GM03348 (cell line): Measurements from ENCODE around the gene SMAP2.
"Not testable (repeated sequence)": the region's sequence is repeated elsewhere in the genome, so short reads cannot be mapped to it uniquely, and the experiment has no call there.

Source experiments
- DNase-seq: peaks from one replicate; pipeline ENCODE4 v3.0.0; 2012; ENCODE audit warnings: low spot score

The SMAP2 gene

GRCh38 chr1:40372658-40373322 is 737 bp upstream of the SMAP2 start:
- DNase-seq = no peak

GRCh38 chr1:40377512-40377911 is 4.0 kb downstream of the SMAP2 start:
- no peak for DNase-seq

GRCh38 chr1:40379785-40380452 is 6.4 kb downstream of the SMAP2 start:
- peak; percentile 74 for DNase-seq

GRCh38 chr1:40380817-40381216 is 7.3 kb downstream of the SMAP2 start:
- no peak for DNase-seq

DNA sequence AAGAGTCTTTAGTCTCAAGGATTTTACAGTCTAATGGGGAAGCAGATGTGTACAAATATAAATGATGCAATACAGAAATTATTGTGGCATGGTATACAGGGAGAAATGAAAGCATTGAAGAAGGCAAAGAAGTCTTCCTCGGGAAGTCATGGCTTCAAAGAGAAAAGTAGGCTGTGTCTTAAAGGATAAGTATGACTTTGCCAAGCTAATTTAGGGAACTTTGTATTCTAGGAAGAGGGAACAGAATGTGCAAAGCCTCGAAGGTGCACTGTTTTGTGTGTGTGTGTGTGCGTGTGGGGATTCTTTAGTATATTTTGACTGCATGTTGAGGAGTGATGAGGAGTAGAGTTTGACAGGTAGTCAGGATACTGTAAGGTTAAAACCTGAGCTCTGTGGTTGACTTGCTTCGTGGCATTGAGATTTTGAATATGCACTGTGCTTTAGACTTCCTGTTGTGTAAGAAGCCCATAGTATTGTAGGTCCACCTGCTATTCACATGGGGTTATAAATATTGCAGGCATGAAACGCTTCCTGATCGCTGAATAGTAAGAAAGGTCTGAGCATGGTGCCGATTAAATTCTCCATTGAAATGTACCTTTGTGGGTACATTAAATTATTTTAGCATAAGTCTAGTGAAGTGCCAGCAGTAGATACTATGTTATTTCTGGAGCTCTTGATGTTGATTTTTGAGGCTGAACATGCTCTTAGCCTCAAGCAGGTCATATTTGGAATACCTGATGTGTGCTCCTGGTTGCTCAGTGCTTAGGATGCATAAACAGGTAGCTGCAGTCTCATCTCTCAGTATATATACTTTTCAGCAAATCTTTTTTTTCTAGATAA is 8.0 kb downstream of the SMAP2 start:
- DNase-seq = no peak

GRCh38 chr1:40382108-40382460 is 8.6 kb downstream of the SMAP2 start:
- no peak for DNase-seq

DNA sequence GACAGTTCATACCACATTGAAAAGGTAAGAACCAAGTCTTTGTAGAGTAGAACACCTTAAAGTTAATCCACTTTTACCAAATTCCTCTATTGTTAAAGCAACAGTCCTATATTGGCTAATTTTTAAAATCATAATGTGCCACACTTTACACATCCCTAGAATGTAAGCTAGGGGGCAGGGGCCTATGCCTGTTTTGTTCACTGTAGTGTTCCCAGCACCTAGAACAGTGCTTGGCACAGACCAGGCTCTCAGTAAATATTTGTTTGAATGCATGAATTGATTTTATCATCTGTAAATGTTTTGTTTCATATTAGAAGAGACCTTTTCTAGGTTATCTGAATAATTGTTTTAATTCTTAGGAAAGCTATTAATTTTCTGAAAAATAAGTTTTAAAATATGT is 9.1 kb downstream of the SMAP2 start:
- DNase-seq = no peak

- DNase-seq = no peak
Measured at GRCh38 chr1:40383095-40383487, 9.6 kb downstream of the SMAP2 start.

DNA sequence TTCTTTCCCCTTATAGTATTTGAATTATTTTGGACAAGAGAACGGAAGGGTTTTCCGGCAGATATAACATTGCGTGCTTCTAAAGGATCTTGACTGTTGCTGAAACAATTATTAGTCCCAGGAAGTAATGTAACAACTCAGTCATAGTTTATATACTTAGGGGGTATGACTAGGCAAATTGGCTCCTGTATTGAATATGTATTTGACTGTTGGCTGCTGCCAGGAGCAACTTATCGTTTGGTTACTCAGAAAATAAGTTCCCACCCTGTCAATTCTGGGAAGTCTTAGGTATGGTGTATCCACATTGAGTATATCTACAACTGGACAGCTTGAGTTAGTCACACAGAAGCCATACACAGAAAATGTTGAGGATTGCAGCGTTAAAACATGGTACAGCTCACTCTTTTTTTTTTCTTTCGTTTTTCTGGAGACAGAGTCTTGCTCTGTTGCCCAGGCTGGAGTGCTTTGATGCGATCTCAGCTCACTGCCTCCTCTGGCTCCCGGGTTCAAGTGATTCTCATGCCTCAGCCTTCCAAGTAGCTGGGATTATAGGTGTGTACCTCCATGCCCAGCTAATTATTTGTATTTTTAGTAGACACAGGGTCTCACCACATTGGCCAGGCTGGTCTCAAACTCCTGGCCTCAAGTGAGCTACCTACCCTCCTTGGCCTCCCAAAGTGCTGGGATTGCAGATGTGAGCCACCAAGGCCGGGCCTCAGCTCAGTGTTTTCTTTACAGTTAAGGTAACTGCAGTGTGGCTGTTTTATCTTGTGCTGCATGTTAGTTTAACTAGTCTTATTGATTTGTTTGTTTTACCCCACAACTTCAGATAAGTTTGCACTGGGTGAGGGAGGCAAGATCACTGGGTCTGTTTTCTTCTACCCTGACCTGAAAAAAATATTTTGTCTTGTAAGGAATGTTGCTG is 10.2 kb downstream of the SMAP2 start:
- DNase-seq = no peak

DNA sequence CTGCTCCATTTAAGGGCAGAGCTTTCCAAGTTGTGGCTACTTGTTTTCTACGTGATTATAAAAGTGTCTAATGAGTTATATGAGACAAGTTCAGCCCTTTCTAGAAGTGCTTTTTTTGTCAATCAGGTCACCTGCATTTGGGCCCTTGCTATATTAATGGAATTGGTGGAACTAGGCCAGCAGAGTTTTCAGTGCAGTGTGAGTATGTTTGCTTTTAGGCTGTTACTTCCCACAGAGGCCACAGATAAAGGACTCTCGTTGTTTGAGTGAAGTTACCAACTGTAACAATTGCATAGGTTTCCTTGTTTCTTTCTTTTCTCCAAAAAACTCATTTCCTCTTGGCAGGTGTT is 10.9 kb downstream of the SMAP2 start:
- DNase-seq = no peak

- DNase-seq = no peak
Measured at GRCh38 chr1:40384887-40385286, 11.4 kb downstream of the SMAP2 start.

GRCh38 chr1:40385437-40386358 is 12.2 kb downstream of the SMAP2 start:
- no peak for DNase-seq

DNA sequence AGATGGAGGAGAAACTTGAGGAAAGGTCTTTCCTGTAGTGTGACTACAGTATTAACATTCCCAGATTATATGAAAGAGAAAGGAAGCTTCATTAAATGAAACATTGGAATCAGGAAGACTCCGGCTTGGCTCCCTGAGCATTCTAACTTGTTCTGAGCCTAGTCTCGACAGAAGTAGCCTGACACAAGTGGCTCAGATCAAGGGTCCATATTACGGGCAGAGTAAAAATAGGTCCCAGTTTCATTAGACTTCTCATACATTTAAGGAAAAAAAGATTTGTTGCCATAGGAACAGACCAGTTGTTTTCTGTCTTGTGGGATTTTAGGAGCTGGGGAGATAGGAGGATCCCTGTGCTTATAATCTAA is 12.8 kb downstream of the SMAP2 start:
- DNase-seq = no peak

DNA sequence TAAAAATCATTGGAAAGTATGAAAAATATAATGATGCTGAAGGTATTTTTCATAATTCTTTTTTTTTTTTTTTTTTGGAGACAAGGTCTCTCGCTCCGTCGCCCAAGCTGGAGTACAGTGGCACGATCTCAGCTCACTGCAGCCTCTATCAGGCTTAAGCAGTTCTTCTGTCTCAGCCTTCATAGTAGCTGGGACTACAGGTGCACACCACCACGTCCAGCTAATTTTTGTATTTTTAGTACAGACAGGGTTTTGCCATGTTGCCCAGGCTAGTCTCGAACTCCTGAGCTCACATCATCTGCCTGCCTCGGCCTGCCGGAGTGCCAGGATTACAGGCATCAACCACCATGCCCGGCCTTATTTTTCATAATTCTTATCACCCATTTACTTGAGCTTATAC is 13.3 kb downstream of the SMAP2 start:
- no peak for DNase-seq

GRCh38 chr1:40387381-40388306 is 14.1 kb downstream of the SMAP2 start:
- not testable (repeated sequence) for DNase-seq

DNA sequence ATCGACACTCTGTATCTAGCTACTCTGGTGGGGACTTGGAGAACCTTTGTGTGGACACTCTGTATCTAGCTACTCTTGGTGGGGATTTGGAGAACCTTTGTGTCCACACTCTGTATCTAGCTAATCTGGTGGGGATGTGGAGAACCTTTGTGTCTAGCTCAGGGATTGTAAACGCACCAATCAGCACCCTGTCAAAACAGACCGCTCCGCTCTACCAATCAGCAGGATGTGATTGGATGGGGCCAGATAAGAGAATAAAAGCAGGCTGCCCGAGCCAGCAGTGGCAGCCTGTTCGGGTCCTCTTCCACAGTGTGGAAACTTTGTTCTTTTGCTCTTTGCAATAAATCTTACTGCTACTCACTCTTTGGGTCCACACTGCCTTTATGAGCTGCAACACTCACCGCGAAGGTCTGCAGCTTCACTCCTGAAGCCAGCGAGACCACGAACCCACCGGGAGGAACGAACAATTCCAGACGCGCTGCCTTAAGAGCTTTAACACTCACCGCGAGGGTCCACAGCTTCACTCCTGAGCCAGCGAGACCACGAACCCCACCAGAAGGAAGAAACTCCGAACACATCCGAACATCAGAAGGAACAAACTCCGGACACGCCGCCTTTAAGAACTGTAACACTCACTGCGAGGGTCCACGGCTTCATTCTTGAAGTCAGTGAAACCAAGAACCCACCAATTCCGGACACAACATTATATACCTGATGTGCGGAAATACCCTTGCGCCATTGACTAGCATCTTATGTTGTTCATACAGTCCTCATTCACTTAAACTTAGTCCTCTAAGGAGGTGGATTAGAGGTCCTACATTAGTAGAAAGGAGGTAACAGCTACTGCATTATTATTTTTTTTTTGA is 15.2 kb downstream of the SMAP2 start:
- not testable (repeated sequence) for DNase-seq

- no peak for DNase-seq
Measured at GRCh38 chr1:40389322-40389803, 15.8 kb downstream of the SMAP2 start.

DNA sequence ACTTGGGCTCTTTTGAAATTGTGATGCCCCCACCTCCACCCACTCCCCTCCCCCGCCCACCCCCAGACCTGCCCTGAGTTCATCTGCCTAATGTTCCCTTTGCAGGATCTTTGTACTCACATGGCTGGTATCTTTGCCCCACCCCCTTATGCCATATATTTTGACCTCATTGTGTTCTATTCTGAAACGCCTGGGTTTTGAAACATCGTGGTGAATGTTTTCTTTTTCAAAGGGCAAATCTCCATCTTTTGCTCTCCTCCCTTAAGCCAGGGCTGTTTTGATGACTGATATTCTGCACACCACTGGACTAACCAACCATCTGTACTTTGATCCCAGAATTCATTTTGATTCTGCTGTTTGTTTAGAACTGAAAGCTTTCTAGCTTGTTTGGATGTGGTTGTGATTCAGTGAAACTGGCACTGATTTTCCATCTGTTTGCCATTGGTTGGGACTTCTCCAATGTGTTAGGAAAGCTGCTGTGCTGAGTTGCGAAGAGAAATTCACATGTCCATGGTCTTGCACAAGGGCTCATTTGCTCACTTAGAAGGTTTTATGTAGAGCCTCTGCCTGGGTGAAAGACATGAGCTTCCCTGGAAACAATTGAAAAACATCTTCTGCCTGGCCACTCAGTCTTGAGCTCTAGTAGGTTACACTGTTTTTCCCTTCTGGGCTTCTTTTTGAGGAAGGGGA is 16.5 kb downstream of the SMAP2 start:
- DNase-seq = peak; percentile 75
